HG03439 (cell line): ENCODE data around the gene POLR2L.
A peak's percentile ranks its signal among the peaks of the same experiment; 100 is the strongest.

ENCODE experiments used
- ATAC-seq: cut with Tn5 transposase; IDR thresholded peaks from one replicate; pipeline ENCODE4 v1.9.1; 2021; ENCODE audit warnings: mild to moderate bottlenecking, moderate library complexity; ENCODE audit not compliant: unreplicated experiment

The POLR2L gene

GRCh38 chr11:828506-829175 lies 13.7 kb downstream of the POLR2L start:
- ATAC-seq: no peak

GRCh38 chr11:827897-828192 lies 14.5 kb downstream of the POLR2L start, which contains the start of gene CRACR2B:
CRACR2B (plus strand) TSS chr11:827919; CDS start chr11:828608, 689 bp downstream.
- no peak for ATAC-seq

GRCh38 chr11:827146-827896 lies 15.0 kb downstream of the POLR2L start:
- peak; percentile 38 for ATAC-seq

GRCh38 chr11:826836-827145 lies 15.5 kb downstream of the POLR2L start:
- ATAC-seq: no peak

GRCh38 chr11:826227-826621 lies 16.1 kb downstream of the POLR2L start:
- ATAC-seq: no peak

- no peak for ATAC-seq
These were observed 16.7 kb downstream of the POLR2L start for GRCh38 chr11:825366-826226.

- ATAC-seq: no peak
These were observed 17.4 kb downstream of the POLR2L start for GRCh38 chr11:824942-825341.

- ATAC-seq: no peak
These were observed 17.9 kb downstream of the POLR2L start for GRCh38 chr11:824292-824880.

- no peak for ATAC-seq
These were observed 18.7 kb downstream of the POLR2L start for GRCh38 chr11:823441-824291.

GRCh38 chr11:821512-822371 lies 20.6 kb downstream of the POLR2L start:
- ATAC-seq: no peak

GRCh38 chr11:820655-821511 lies 21.4 kb downstream of the POLR2L start:
- ATAC-seq: no peak

- ATAC-seq: peak; percentile 63
These were observed 22.2 kb downstream of the POLR2L start for GRCh38 chr11:819943-820649.

GRCh38 chr11:819129-819931 lies 23.0 kb downstream of the POLR2L start:
- ATAC-seq: peak; percentile 58

GRCh38 chr11:818396-819128 lies 23.8 kb downstream of the POLR2L start, which contains the start of gene PNPLA2:
PNPLA2 (plus strand) TSS chr11:818914; CDS start chr11:819719, 805 bp downstream.
- ATAC-seq: no peak

- no peak for ATAC-seq
These were observed 25.9 kb downstream of the POLR2L start for GRCh38 chr11:816433-816779.

- no peak for ATAC-seq
These were observed 26.5 kb downstream of the POLR2L start for GRCh38 chr11:815675-816432.
